ENCODE data around the gene TSSC4.

TSSC4 gene

GRCh38 chr11:2442589-2442988 is 42.0 kb downstream of the TSSC4 start:
- no peak for DNase-seq (ENCODE audit: low read depth, low spot score)
- TF ChIP-seq, protein P1, sequence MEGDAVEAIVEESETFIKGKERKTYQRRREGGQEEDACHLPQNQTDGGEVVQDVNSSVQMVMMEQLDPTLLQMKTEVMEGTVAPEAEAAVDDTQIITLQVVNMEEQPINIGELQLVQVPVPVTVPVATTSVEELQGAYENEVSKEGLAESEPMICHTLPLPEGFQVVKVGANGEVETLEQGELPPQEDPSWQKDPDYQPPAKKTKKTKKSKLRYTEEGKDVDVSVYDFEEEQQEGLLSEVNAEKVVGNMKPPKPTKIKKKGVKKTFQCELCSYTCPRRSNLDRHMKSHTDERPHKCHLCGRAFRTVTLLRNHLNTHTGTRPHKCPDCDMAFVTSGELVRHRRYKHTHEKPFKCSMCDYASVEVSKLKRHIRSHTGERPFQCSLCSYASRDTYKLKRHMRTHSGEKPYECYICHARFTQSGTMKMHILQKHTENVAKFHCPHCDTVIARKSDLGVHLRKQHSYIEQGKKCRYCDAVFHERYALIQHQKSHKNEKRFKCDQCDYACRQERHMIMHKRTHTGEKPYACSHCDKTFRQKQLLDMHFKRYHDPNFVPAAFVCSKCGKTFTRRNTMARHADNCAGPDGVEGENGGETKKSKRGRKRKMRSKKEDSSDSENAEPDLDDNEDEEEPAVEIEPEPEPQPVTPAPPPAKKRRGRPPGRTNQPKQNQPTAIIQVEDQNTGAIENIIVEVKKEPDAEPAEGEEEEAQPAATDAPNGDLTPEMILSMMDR (IDR thresholded peaks at IDR 0.05; ENCODE audit: insufficient read depth, low read length, missing control alignments) = no peak
- POLR2A ChIA-PET = no interaction called here
- H3K4me3 ChIP-seq (ENCODE audit: low read depth, low read length) = no peak overlapping the region
- CTCF ChIA-PET = interaction anchor here (1.9 to 2.2 kb wide), 2 partner anchors 22 to 89 kb away, joined by 8 to 10 read pairs; no protein-coding TSS in a partner anchor

DNA sequence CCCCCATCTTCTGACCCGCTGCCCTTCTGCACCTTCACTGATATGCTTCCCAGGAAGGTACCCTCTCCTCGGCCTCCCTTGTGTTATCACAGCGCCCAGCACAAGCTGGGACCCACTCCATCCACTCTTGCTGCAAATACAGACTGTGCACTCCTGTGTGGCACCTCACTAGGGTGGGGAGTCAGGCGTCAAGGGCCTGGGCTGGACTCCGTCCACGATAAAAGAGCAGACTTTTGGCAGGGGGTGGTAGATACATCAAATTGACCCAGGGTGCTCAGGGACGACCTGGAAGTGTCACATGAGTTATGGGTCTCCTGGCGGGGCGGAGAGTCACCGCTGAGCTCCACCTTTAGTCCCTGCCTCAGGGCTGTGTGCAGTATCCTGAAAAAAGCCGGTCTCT is 42.9 kb downstream of the TSSC4 start:
- ChIA-PET POLR2A (no interaction called here), CTCF (interaction anchor here (0.6 to 1.2 kb wide), 2 partner anchors 88 to 90 kb away, joined by 3 read pairs; no protein-coding TSS in a partner anchor)
- H3K4me3 ChIP-seq (ENCODE audit: low read depth, low read length) = no peak overlapping the region
- no peak for DNase-seq (ENCODE audit: low read depth, low spot score)
- TF ChIP-seq, protein P1 (IDR thresholded peaks at IDR 0.05; ENCODE audit: insufficient read depth, low read length, missing control alignments) = no peak

GRCh38 chr11:2443881-2444820 is 43.6 kb downstream of the TSSC4 start, which contains the start of gene TRPM5:
Gene TRPM5, minus strand, starts transcription at chr11:2444514. Its CDS starts 21,478 bp downstream, at chr11:2423036.
- ChIA-PET POLR2A (no interaction called here), CTCF (interaction anchor here (0.6 to 1.2 kb wide), 2 partner anchors 87 to 89 kb away, joined by 3 read pairs; no protein-coding TSS in a partner anchor)
- no peak for DNase-seq (ENCODE audit: low read depth, low spot score)
- TF ChIP-seq, protein P1 (IDR thresholded peaks at IDR 0.05; ENCODE audit: insufficient read depth, low read length, missing control alignments) = no peak
- H3K4me3 ChIP-seq (ENCODE audit: low read depth, low read length) = no peak within 1 kb of the TSS

GRCh38 chr11:2444821-2445745 is 44.5 kb downstream of the TSSC4 start, which contains the start of gene KCNQ1:
Gene KCNQ1, plus strand, starts transcription at chr11:2445008. Its CDS starts 91 bp downstream, at chr11:2445099.
- ChIA-PET POLR2A (no interaction called here), CTCF (no interaction called here)
- TF ChIP-seq, protein P1 (IDR thresholded peaks at IDR 0.05; ENCODE audit: insufficient read depth, low read length, missing control alignments) = no peak
- DNase-seq (ENCODE audit: low read depth, low spot score) = no peak
- no peak within 1 kb of the TSS for H3K4me3 ChIP-seq (ENCODE audit: low read depth, low read length)

DNA sequence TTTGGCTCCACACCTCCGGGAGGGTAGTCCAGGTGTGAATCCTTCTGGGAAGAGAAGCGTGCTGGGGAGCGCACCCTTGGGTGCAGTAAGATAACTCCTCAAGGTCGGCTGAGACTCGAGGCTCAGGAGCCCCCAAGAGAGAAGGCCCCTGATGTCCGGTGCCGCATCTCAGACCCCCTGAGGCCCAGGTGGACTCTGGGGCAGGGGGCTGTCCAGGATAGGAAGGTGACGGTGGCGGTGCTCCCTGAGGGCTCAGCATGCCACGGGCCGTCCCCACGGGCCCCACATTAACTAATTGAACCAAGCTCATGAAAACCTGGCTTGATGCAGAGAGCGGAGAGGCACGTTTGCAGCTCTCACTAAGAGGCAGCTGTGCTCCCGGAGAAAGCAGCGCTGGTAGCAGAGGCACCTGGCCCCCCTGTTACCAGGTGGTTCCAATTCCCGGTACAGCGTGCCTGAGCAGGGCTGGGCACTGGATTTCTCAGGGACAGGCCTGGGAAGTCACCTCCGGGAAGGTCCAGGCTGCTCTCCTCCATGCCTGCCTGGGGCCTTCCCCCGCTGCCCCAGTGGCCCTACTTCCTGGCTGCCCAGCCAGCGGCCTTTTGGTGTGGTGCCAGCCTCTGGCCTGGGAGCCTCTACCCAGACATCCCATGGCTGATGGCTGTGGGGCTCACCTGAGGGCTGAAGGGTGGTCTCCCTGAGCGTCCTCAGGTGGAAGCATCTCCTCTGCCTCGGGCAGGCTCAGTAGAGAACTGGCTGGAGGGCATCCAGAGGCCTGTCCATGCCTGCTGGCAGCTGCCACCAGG is 45.4 kb downstream of the TSSC4 start:
- no peak overlapping the region for H3K4me3 ChIP-seq (ENCODE audit: low read depth, low read length)
- POLR2A ChIA-PET = no interaction called here
- TF ChIP-seq, protein P1 (IDR thresholded peaks at IDR 0.05; ENCODE audit: insufficient read depth, low read length, missing control alignments) = no peak
- no peak for DNase-seq (ENCODE audit: low read depth, low spot score)
- CTCF ChIA-PET = no interaction called here
